ENCODE results near the gene SLC7A4. TPM values are rescaled to one million over a fixed set of nuclear protein-coding genes. Genes with fewer than 3 reads are reported as not detected.
"Not testable (repeated sequence)": the region's sequence is repeated elsewhere in the genome, so short reads cannot be mapped to it uniquely, and the experiment has no call there.

The SLC7A4 gene
- total RNA-seq, 2 donors from 2014 or later, result 1.5 to 8.9 TPM

DNA sequence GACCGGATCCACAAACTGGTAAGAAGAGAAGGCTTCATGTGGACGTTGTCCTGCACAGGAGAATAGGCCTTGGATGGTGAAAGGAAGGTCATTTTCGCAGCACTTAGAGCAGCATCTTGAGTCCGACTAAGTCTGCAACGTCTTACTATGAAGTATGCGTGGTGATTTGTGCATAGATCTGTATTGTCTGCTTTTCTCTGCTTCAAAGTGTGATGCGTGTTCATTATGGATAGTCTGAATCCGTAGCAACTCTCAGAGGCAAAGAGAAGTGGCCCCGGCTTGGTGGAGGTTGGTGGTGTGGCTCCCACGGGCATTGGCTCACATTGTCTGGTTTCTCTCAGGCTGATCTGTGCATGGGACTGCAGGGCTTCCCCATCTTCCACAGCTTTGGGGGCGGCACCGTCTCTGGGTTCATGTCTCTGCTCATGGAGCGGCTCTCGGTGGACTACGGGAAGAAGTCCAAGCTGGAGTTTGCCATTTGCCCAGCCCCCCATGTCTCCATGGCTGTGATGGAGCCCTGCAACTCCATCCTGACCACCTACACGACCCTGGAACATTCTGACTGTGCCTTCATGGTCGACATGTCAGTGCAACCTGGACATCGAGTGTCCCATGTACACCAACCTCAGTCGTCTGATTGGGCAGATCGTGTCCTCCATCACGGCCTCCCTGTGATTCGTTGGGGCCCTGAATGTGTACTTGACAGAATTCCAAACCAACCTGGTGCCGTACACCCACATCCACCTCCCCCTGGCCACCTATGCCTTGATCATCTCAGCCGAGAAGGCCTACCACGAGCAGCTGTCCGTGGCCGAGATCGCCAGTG, 34.9 kb upstream of the SLC7A4 start:
- intact Hi-C loops (cut with DNase I), result loop anchor here in 1 of 2 donors (2.0 kb wide), 1 partner anchor 50 kb away; no protein-coding TSS in a partner anchor
- DNase-seq (ENCODE audit: low spot score), result peak; percentile 52

DNA sequence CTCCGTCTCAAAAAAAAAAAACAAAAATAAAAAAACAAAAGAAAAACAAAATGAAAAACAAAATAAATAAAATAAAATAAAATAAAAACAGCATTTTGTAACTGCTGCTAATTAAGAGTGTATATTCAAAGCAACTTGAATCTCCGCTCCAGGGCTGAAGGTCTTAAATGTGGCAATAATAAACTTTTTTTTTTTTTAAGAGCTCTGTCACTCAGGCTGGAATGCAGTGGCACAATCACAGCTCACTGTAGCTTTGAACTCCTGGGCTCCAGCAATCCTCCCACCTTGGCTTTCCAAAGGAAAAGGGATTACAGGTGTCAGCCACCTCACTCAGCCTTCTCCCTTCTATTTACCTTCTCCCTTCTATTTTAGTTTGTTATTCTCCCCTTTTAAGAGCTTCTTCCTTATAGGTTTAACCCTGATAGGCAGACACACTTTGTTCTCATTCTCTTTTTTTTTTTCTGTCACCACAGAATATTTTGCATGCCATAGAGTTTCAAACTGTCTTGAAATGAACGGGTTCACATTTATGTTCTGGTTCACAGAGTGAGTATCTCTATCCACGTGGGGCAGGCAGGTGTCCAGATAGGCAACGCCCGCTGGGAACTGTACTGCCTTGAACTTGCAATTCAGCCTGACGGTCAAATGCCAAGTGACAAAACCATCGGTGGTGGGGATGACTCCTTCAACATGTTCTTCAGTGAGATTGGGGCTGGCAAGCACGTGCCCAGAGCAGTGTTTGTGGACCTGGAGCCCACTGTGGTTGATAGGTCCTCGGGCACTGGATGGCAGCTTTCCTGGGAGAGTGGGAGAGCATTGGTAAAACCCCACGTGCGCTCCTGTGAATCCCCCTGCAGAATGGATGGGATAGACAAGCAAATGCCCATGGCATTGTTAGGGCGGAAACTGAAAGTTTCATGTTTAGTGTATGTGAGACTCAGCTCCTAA, 32.8 kb upstream of the SLC7A4 start:
- intact Hi-C loops (cut with DNase I), result no loop called here
- peak; percentile 60 for DNase-seq (ENCODE audit: low spot score)

DNA sequence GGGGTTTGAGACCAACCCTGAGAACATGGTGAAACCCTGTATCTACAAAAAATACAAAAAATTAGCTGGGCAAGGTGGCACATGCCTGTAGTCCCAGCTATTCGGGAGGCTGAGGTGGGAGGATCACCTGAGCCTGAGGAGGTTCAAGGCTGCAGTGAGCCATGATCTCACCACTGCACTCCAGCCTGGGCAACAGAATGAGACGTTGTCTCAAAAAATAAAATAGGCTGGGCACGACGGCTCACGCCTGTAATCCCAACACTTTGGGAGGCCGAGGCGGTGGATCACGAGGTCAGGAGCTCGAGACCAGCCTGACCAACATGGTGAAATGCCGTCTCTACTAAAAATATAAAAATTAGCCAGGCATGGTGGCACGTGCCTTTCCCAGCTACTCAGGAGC, 32.1 kb upstream of the SLC7A4 start:
- intact Hi-C loops (cut with DNase I); DNase-seq (ENCODE audit: low spot score): not testable (repeated sequence)

DNA sequence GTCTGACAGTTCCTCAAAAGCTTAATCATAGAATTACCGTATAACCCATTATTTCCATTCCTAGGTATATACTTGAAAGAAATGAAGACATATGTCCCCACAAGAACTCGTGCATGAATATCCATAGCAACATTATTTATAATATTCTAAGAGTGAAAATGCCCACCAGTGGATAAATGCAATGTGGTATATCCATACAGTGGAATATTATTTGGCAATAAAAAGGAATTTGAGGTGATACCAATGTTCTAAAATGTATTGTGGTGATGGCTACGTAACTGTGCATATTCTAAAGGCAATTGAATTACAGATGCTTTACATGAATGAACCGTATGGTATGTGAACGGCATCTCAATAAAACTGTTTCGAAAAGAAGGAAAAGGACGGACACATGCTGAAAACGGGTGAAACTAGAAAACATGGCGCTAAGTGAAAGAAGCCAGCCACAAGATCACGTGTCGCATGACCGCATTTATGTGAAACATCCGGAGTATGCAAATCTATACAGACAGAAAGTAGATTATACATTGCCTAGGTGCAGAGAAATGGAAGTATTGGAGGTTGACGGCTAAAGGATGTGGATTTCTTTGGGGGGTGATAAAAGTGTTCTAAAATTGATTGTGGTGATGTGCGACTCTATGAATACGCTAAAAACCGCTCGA, 29.4 kb upstream of the SLC7A4 start:
- DNase-seq (ENCODE audit: low spot score); intact Hi-C loops (cut with DNase I): not testable (repeated sequence)

DNA sequence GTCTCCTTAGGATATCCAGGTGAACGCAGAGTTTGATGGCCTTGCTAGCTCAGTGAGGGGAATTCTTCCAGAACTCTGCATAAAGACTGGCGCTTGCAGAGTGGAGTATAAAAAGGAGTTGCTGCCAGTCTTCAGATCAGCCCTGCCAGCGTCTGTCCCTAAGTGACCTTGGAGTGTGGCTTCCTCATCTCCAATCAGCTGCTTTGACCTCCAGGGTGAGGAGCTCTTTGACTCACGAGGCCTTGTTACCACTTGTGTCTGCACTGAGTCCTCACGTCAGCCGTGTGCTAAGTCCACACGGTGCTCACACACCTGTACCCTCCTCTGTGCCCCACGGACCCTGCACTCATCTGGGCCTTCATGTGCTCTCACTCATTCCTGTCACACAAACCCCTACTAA, 28.0 kb upstream of the SLC7A4 start:
- DNase-seq (ENCODE audit: low spot score), result not testable (repeated sequence)

DNA sequence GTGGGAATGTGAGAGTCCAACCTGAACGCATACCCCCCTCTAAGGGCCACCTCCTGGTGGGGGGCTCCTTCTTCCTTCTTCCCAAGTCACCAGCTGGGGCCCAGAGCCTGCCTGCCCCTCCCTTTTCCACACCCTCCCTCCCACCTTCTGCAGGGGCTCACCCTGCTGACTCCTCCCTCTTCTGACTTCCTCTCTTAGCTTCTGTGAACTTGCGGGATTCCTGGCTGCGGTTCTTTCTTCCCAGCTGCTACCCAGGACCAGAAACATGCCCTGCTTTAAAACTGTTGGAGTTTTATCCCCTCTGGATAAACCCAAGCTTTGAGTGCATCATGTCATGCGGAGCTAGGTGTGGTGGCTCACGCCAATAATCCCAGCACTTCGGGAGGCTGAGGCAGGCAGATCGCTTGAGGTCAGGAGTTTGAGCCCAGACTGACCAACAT, 23.5 kb upstream of the SLC7A4 start:
- DNase-seq (ENCODE audit: low spot score), result no peak
- intact Hi-C loops (cut with DNase I), result no loop called here

More for the DNA sequence above, 28.0 kb upstream of the SLC7A4 start:
- intact Hi-C loops (cut with DNase I), result not testable (repeated sequence)

DNA sequence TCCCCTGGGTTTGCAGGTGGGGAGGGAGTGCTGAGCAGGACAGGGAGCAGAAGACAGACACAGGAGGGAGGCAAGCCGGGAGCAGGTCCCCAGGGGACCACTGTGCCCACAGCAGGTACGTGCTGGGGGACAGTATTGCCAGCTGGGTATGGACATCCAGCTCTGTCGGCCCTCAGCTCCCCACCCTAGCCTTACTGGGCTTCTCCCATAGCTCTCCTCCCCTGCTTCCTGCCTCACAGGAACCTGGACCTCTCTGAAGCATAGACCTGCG, 23.1 kb upstream of the SLC7A4 start:
- intact Hi-C loops (cut with DNase I), result no loop called here
- DNase-seq (ENCODE audit: low spot score), result no peak

DNA sequence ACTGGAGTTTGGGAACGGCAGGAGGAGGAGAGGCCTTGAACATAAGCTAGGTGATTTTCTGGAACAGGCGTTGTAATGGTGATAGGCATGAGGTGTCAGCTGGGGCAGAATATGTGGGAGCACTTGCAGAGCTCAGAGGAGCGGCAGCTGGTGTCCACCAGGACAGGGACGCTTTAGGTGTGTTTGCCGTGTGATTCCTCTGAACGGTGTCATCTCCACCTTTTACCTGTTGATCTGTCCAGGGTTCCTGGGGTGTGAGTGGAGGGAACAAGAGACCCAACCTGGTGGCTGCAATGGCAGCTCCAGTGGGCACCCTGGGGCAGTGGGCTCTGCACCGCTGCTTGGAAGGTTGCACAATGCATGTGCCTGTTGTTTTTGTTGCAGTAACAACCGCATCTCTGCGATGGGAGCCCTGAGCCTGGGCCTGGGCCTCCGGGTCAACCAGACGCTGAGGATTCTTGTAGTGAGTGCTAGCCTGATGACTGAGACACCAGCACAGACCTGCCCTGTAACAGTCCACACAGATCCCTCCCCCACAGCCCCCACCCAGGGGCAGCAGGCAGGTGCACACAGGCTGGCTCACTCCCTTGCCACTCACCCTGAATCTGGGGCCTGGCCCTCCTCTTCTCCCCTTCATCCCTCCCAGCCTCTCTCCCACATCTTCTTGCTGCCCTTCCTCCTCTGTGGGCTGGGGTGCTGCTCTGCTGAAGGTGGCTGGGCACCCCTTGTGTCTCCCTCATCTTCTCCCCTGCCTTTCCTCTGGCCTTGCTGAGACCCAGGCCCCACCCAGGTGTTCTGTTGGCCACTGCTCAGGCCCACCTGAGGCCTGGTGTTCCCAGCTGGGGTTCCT, 22.6 kb upstream of the SLC7A4 start:
- intact Hi-C loops (cut with DNase I), result no loop called here
- DNase-seq (ENCODE audit: low spot score), result no peak

DNA sequence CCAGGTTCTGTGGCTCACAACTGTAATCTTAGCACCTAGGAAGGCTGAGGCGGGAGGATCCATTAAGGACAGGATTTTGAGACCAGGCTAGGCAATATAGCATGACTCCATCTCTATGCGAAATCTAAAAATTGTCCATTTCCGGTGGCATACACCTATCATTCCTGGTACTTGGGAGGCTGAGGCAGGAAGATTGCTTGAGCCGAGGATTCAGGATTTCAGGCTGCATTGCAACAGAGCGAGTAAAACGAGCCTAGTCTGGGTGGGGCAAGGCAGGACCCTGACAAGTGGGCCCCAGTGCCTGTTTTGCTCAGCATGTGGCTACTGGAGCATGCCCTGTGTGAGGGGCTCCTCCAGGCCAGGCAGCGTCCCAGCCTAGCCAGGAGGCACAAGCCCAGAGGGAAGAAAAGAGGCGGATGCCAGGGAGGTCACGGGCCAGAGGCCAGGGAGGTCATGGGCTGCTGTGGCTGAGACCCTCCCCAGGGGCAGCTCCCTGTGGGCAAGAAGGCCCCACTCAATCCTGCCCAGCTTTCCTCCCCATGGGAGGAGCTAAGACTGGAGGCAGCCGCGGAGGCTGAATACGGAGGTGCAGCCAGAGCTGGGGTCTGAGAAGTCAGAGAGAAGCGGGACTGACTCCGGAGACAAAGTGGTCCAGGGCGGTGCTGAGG, 21.8 kb upstream of the SLC7A4 start:
- DNase-seq (ENCODE audit: low spot score), result no peak
- intact Hi-C loops (cut with DNase I), result no loop called here

DNA sequence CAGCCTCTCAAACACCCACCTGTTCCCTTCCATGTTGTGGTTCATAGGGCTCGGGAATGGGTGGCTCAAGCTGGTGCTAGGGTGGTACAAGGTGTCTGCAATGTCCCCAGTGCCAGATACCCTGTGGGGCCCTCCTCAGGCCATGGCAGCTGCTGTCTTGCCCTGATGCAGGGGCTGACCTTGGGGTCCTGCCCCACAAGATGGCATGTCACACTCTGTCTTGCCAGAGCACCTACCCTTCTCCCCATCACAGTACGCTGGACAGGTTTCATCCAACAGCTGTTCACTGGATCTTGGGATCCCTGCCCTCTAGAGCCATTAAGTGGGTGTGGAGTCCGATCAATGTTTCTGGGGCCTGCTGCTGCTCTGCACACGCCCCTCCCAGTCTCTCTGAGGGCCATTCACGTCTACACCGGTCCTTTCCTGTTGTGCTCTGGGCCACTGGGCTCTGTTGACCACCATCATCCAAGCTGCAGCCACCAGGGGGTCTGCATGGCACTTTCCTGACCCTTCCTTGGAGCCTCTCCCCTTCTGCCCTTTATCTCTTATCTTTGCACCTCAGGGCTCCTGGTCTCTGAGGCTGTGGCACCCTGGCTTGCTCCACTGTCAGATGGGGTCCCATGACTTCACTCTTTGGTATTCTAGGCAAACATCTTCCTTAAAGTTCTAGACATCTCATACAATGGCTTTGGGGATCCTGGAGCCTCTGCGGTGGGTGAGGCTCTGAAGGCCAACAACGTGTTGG, 20.5 kb upstream of the SLC7A4 start:
- DNase-seq (ENCODE audit: low spot score), result no peak
- intact Hi-C loops (cut with DNase I), result no loop called here

DNA sequence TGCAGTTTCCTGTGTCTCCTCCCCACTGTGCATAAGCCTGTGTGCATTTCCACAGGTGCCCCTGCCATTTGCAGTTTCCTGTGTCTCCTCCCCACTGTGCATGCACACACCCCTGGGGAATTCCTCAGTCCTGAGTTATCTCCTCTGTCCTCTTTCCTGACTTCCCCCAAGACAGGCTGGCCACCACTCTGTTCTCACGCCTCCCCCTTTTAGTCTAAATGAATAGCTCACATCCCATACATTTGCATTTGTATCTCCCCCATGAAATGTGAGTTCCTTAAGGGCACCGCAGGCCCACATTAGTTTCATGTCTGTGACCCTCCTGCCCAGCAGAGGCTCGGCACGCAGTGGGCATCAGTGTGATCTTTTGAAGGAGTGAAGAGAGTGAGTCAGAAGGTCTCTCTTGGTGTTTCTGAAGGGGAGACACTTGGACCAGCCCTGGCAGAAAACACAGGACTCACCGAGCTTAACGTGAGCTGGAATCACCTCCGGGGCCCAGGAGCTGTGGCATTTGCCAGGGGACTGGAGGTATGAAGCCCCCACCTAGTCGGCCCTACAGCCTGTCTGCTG, 19.6 kb upstream of the SLC7A4 start:
- DNase-seq (ENCODE audit: low spot score), result no peak

DNA sequence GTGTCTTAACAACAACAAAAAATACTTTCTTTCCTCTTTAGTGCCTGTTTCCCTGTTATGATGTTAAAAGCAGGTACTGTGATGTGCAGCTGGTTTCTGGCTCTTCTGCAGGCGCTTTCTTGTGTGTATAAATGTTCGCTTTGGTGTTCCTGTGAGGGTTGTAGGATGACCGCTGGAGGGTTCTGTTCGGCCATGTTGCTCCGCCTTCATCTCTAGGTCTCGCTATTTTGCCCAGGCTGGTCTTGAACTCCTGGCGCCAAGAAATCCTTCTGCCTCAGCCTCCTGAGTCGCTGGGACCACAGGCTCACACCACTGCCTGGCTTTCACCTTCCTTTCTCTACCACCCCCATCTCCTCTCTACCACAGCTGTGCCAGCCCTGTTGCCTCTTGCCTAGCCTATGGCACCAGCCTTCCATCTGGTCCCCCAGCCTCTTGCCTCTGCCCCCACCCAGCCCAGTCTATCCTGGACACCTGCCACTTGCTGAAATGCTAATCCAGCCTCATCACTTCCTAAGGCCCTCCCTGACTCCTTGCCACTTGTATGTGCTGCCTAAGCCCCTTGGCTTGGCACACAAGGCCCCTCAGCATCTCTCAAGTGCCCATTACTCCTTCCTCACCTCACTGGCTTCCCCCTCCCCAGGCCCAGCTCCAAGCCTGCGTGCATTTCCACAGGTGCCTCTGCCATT, 18.9 kb upstream of the SLC7A4 start:
- DNase-seq (ENCODE audit: low spot score), result no peak
- intact Hi-C loops (cut with DNase I), result no loop called here

More for the DNA sequence above, 19.6 kb upstream of the SLC7A4 start:
- intact Hi-C loops (cut with DNase I), result no loop called here

DNA sequence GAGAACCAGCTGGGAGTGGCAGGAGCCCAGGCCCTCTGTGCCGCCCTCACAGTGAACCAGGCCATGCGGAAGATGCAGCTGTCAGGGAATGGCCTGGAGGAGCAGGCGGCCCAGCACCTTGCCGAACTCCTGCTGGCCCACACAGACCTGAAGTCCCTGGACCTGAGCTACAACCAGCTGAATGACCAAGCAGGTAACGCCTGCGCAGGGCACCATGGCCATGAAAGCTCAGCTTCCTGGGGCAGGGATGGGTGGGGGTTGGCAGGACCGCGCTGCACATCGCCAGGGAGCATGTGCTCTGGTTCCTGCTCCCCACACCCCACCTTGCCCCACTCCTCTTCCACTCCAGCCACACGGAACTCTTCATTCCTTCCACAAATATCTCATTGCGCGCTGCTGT, 16.6 kb upstream of the SLC7A4 start:
- DNase-seq (ENCODE audit: low spot score); intact Hi-C loops (cut with DNase I): not testable (repeated sequence)

DNA sequence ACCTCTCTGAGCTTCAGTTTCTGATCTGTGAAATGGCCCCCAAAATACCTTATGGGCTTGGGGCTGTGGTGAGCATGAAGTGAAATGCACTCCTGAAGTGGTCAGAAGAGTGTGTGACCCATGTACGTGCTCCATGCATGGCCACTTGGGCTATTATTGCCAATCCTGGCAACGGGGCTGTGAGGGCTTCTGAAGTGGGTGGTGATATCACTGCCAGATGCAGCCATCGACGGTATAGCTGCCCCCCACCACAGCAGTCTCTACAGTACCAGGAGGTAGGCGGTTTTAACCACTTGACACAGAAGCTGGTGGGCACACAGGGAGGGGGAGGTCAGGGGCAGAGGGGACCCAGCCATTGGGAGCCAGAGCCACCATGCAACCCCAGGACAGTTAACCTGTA, 16.1 kb upstream of the SLC7A4 start:
- intact Hi-C loops (cut with DNase I), result not testable (repeated sequence)

DNA sequence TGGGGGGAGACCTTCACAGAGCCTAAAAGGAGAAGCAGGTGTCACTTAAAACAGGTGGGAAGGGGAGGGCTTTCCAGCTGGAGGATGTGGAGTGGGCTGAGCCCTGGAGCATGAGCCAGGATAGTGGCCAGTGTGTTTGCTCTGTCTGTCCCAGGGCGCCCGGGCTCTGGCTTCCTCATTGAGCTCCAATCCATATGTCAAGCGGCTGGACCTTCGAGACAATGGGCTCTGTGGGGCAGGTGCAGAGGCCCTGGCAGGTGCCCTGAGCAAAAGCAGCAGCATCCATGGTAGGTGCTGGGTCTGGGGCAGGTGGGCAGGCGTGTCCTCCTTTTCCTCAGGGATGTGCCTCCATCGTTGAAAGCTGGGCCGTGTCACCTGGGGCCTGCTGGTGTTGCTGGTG, 15.4 kb upstream of the SLC7A4 start:
- intact Hi-C loops (cut with DNase I), result no loop called here
- DNase-seq (ENCODE audit: low spot score), result no peak

More for the DNA sequence above, 16.1 kb upstream of the SLC7A4 start:
- not testable (repeated sequence) for DNase-seq (ENCODE audit: low spot score)

DNA sequence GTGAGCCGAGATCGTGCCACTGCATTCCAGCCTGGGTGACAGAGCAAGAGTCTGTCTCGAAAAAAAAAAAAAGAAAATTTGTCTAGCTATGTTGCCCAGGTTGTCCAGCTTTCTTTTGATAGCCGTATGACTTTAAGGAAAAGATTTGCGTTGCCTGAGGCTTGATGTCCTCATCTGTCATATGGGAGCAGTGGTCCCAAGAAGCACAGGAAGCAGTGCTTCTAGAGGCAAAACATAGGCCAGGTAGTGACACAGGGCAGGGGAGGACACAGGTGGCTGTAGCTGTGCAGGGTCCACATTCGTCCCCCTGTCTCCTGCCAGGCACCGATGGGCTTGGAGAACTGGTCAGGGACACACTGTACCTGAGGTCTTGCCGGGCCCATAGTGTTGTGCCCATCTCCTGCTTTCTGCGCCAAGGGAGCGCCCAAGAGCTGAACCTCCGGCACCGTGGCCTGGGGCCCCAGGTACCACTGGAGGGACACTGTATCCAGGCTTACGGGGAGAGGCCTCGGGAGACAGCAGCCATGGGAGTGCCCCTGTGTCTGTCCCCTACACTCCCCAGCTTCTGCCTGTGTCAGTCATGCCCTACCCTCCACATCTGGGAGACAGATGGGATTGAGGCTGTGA, 14.8 kb upstream of the SLC7A4 start:
- DNase-seq (ENCODE audit: low spot score), result no peak
- intact Hi-C loops (cut with DNase I), result no loop called here
